HepG2 (cell line): ENCODE measurements around the gene TMEM107. TPM values are rescaled to one million over a fixed set of nuclear protein-coding genes. Genes with fewer than 3 reads are reported as not detected.

Experiments used
- HHEX ChIP-seq: IDR thresholded peaks from 2 replicates; pipeline ENCODE4 v1.6.1; 2016; ENCODE audit warnings: control low read depth
- MEIS2 ChIP-seq: sonication (generic); formaldehyde crosslinking; IDR thresholded peaks from 2 replicates; pipeline ENCODE4 v1.9.0; 2021; ENCODE audit warnings: mild to moderate bottlenecking, missing genetic modification reagents
- NFIC ChIP-seq: IDR thresholded peaks from 2 replicates; pipeline ENCODE4 v1.6.1; 2012; ENCODE audit warnings: mild to moderate bottlenecking, low read length, inconsistent platforms
- PLRG1 ChIP-seq: fragments of 450-650 bp; conservative IDR thresholded peaks from 2 replicates; pipeline ENCODE4 v1.6.1; 2016
- POGZ ChIP-seq: sonication (generic); formaldehyde crosslinking; IDR thresholded peaks from 2 replicates; pipeline ENCODE4 v1.4.0; 2020; ENCODE audit warnings: mild to moderate bottlenecking, missing genetic modification reagents
- RBM39 ChIP-seq: fragments of 200-400 bp; formaldehyde crosslinking; IDR thresholded peaks from one replicate; pipeline ENCODE4 v1.6.1; 2018; ENCODE audit warnings: antibody characterized with exemption, mild to moderate bottlenecking, low read depth, low read length; ENCODE audit not compliant: poor library complexity, severe bottlenecking
- SIN3B ChIP-seq: fragments of 150-350 bp; IDR thresholded peaks from 2 replicates; pipeline ENCODE4 v1.6.1; 2014; ENCODE audit warnings: low read length
- ZNF33B ChIP-seq: sonication (generic); formaldehyde crosslinking; IDR thresholded peaks from 2 replicates; pipeline ENCODE4 v1.5.1; 2020; ENCODE audit warnings: mild to moderate bottlenecking, missing genetic modification reagents
- ZNF556 ChIP-seq: sonication (generic); formaldehyde crosslinking; IDR thresholded peaks from 2 replicates; pipeline ENCODE4 v1.4.0; 2020; ENCODE audit warnings: mild to moderate bottlenecking, missing genetic modification reagents, borderline replicate concordance
- ZNF703 ChIP-seq: sonication (generic); formaldehyde crosslinking; IDR thresholded peaks from 2 replicates; pipeline ENCODE4 v1.5.1; 2020; ENCODE audit warnings: missing genetic modification reagents, mild to moderate bottlenecking, moderate library complexity, borderline replicate concordance
- polyA plus RNA-seq, 8 experiments: library from polyadenylated mRNA; depleted of rRNA in 3 of 8; stranded (reverse) in 7 of 8; unstranded in 1 of 8; fragments of >200 nt; fragmentation: Illumina TruSeq in 4 of 8; extraction: Trizol in 4 of 8; gene quantifications; 2 replicates each; pipeline versions ENCODE4 v1.2.1 to v1.2.3, GENCODE V29; 2011 to 2016; ENCODE audit warnings: low read depth in 4 of 8, missing spikeins in 1 of 8, mixed read lengths in 1 of 8; ENCODE audit not compliant: insufficient read depth in 1 of 8
- total RNA-seq, 5 experiments: library from RNA; depleted of rRNA; stranded (reverse); fragments of >200 nt; fragmentation: Illumina TruSeq; extraction: Trizol; gene quantifications; 2 replicates each; pipeline ENCODE4 v1.2.3, GENCODE V29; 2016; ENCODE audit warnings: low read depth in 1 of 5
- TF ChIP-seq, protein P1 (sequence below): sonication (generic); formaldehyde crosslinking; IDR thresholded peaks from 2 replicates; pipeline ENCODE4 v1.5.0; 2020; ENCODE audit warnings: missing genetic modification reagents
- TF ChIP-seq, protein P2 (sequence below): sonication (generic); formaldehyde crosslinking; IDR thresholded peaks from 2 replicates; pipeline ENCODE4 v1.4.0; 2020; ENCODE audit warnings: mild to moderate bottlenecking, missing genetic modification reagents
- TF ChIP-seq, protein P3 (sequence below): IDR thresholded peaks from 2 replicates; pipeline ENCODE4 v1.6.1; 2012; ENCODE audit warnings: low read length, improper control_type of control experiment
- TF ChIP-seq, protein P4 (sequence below): sonication (generic); formaldehyde crosslinking; IDR thresholded peaks from 2 replicates; pipeline ENCODE4 v1.4.0; 2020; ENCODE audit warnings: missing genetic modification reagents, mild to moderate bottlenecking, borderline replicate concordance
- TF ChIP-seq, protein P5 (sequence below): sonication (generic); formaldehyde crosslinking; IDR thresholded peaks from 2 replicates; pipeline ENCODE4 v1.4.0; 2020; ENCODE audit warnings: mild to moderate bottlenecking, missing genetic modification reagents
- TF ChIP-seq, protein P6 (sequence below): sonication (generic); formaldehyde crosslinking; IDR thresholded peaks from 2 replicates; pipeline ENCODE4 v1.8.0; 2022; ENCODE audit warnings: mild to moderate bottlenecking, missing genetic modification reagents, moderate library complexity
- TF ChIP-seq, protein P7 (sequence below): sonication (generic); formaldehyde crosslinking; IDR thresholded peaks from 2 replicates; pipeline ENCODE4 v1.5.0; 2020; ENCODE audit warnings: missing genetic modification reagents

TMEM107 gene
- total and polyA plus RNA-seq, 2 of the 13 experiments (the other 11 are each of a cell fraction or from before 2014, with no cell fraction given) = 7.2 to 15.3 TPM

DNA sequence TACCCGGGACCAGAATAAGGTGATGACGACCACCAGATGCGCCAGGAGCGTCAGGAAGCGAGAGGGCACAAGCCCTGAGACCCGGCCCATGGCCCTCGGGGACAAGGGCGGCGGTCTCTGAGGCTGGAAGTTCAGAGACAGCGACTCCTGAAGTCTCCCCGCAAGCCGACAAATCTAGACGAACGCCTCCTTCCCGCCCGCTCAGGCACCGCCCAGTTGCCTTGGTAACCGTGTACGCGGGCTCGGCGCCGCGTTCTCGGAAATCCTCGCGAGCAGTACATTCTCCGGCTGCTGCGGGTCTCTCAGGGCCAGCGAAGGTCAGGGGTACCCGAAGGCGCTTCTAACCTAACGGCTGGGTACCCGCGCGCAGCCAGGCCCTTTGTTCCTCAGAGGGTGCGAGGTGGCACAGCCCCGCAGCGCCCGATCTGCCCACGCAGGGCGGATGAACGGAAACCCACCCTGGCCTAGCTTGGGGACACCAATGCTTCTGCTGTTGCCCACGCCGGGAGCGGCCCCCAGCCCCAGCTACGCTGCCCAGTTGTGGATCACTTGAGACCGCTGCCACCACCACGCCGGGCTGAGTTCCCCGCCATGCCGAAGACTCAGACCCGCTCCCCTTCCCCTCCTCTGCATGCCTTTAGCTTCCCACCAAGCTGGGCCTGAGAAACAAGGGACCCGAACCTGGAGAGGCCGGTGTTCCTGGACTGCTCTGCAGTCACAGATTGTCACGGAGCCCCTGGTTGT lies at the start of gene TMEM107 (continued):
- TF ChIP-seq ZNF703 (CRISPR knock-in tag) (no peak), ZNF556 (0 out of 2 replicates have a peak, but pooled peaks have one; percentile 52), POGZ (CRISPR knock-in tag) (no peak), MEIS2 (no peak), ZNF33B (CRISPR knock-in tag) (no peak), PLRG1 (no peak), RBM39 (no peak), NFIC (no peak), SIN3B (no peak), HHEX (no peak)
- TF ChIP-seq, protein P1, sequence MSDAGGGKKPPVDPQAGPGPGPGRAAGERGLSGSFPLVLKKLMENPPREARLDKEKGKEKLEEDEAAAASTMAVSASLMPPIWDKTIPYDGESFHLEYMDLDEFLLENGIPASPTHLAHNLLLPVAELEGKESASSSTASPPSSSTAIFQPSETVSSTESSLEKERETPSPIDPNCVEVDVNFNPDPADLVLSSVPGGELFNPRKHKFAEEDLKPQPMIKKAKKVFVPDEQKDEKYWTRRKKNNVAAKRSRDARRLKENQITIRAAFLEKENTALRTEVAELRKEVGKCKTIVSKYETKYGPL = no peak
- TF ChIP-seq, protein P2, sequence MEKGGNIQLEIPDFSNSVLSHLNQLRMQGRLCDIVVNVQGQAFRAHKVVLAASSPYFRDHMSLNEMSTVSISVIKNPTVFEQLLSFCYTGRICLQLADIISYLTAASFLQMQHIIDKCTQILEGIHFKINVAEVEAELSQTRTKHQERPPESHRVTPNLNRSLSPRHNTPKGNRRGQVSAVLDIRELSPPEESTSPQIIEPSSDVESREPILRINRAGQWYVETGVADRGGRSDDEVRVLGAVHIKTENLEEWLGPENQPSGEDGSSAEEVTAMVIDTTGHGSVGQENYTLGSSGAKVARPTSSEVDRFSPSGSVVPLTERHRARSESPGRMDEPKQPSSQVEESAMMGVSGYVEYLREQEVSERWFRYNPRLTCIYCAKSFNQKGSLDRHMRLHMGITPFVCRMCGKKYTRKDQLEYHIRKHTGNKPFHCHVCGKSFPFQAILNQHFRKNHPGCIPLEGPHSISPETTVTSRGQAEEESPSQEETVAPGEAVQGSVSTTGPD (CRISPR knock-in tag) = no peak
- TF ChIP-seq, protein P3, sequence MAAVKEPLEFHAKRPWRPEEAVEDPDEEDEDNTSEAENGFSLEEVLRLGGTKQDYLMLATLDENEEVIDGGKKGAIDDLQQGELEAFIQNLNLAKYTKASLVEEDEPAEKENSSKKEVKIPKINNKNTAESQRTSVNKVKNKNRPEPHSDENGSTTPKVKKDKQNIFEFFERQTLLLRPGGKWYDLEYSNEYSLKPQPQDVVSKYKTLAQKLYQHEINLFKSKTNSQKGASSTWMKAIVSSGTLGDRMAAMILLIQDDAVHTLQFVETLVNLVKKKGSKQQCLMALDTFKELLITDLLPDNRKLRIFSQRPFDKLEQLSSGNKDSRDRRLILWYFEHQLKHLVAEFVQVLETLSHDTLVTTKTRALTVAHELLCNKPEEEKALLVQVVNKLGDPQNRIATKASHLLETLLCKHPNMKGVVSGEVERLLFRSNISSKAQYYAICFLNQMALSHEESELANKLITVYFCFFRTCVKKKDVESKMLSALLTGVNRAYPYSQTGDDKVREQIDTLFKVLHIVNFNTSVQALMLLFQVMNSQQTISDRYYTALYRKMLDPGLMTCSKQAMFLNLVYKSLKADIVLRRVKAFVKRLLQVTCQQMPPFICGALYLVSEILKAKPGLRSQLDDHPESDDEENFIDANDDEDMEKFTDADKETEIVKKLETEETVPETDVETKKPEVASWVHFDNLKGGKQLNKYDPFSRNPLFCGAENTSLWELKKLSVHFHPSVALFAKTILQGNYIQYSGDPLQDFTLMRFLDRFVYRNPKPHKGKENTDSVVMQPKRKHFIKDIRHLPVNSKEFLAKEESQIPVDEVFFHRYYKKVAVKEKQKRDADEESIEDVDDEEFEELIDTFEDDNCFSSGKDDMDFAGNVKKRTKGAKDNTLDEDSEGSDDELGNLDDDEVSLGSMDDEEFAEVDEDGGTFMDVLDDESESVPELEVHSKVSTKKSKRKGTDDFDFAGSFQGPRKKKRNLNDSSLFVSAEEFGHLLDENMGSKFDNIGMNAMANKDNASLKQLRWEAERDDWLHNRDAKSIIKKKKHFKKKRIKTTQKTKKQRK = no peak
- TF ChIP-seq, protein P4, sequence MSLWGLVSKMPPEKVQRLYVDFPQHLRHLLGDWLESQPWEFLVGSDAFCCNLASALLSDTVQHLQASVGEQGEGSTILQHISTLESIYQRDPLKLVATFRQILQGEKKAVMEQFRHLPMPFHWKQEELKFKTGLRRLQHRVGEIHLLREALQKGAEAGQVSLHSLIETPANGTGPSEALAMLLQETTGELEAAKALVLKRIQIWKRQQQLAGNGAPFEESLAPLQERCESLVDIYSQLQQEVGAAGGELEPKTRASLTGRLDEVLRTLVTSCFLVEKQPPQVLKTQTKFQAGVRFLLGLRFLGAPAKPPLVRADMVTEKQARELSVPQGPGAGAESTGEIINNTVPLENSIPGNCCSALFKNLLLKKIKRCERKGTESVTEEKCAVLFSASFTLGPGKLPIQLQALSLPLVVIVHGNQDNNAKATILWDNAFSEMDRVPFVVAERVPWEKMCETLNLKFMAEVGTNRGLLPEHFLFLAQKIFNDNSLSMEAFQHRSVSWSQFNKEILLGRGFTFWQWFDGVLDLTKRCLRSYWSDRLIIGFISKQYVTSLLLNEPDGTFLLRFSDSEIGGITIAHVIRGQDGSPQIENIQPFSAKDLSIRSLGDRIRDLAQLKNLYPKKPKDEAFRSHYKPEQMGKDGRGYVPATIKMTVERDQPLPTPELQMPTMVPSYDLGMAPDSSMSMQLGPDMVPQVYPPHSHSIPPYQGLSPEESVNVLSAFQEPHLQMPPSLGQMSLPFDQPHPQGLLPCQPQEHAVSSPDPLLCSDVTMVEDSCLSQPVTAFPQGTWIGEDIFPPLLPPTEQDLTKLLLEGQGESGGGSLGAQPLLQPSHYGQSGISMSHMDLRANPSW = no peak; the same call in 1 of the 2 replicates
- TF ChIP-seq, protein P5, sequence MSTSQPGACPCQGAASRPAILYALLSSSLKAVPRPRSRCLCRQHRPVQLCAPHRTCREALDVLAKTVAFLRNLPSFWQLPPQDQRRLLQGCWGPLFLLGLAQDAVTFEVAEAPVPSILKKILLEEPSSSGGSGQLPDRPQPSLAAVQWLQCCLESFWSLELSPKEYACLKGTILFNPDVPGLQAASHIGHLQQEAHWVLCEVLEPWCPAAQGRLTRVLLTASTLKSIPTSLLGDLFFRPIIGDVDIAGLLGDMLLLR (CRISPR knock-in tag) = no peak; the same call in 1 of the 2 replicates
- TF ChIP-seq, protein P6, sequence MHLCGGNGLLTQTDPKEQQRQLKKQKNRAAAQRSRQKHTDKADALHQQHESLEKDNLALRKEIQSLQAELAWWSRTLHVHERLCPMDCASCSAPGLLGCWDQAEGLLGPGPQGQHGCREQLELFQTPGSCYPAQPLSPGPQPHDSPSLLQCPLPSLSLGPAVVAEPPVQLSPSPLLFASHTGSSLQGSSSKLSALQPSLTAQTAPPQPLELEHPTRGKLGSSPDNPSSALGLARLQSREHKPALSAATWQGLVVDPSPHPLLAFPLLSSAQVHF (CRISPR knock-in tag) = no peak
- TF ChIP-seq, protein P7, sequence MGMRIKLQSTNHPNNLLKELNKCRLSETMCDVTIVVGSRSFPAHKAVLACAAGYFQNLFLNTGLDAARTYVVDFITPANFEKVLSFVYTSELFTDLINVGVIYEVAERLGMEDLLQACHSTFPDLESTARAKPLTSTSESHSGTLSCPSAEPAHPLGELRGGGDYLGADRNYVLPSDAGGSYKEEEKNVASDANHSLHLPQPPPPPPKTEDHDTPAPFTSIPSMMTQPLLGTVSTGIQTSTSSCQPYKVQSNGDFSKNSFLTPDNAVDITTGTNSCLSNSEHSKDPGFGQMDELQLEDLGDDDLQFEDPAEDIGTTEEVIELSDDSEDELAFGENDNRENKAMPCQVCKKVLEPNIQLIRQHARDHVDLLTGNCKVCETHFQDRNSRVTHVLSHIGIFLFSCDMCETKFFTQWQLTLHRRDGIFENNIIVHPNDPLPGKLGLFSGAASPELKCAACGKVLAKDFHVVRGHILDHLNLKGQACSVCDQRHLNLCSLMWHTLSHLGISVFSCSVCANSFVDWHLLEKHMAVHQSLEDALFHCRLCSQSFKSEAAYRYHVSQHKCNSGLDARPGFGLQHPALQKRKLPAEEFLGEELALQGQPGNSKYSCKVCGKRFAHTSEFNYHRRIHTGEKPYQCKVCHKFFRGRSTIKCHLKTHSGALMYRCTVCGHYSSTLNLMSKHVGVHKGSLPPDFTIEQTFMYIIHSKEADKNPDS (CRISPR knock-in tag) = no peak
